IMR-90 (cell line): ENCODE measurements around the gene SLC38A8. TPM values are rescaled to one million over a fixed set of nuclear protein-coding genes. Genes with fewer than 3 reads are reported as not detected.

ENCODE experiments used
- ATAC-seq: fragments of 200-7000 bp; cut with Tn5 transposase; 2 replicates; pipeline ENCODE4 v1.9.1; 2020; ENCODE audit warnings: low read depth, mild to moderate bottlenecking, moderate library complexity
- BruUV-seq: library from RNA; stranded (reverse); fragments of 400-500 nt; replicated peaks from 2 replicates; lab custom pipeline; 2021; lab: Mats Ljungman, UMichigan
- CTCF ChIA-PET: fragments of 300-600 bp; formaldehyde crosslinking; extraction: SDS; loops from one replicate; lab custom pipeline; 2021; ENCODE audit warnings: antibody characterized with exemption; lab: Yijun Ruan, JAX
- POLR2A ChIA-PET: fragments of 300-600 bp; sonication (Branson Sonifier 250); formaldehyde crosslinking; loops from one replicate; lab custom pipeline; 2022; ENCODE audit warnings: antibody characterized with exemption; ENCODE audit not compliant: unreplicated experiment; lab: Charles Lee
- DNase-seq: peaks from one replicate; pipeline ENCODE4 v3.0.0; 2013
- H2AFZ ChIP-seq: replicated peaks from 2 replicates; pipeline ENCODE3; 2013; ENCODE audit warnings: low read length, mild to moderate bottlenecking; ENCODE audit not compliant: poor library complexity
- H2AK5ac ChIP-seq: 2 replicates; pipeline ENCODE4 v1.6.1; 2013; ENCODE audit warnings: low read depth, low read length, inconsistent platforms
- H2AK9ac ChIP-seq: replicated peaks from 2 replicates; pipeline ENCODE3; 2013; ENCODE audit warnings: mild to moderate bottlenecking, low read depth, low read length, moderate library complexity; ENCODE audit not compliant: poor library complexity
- H2BK120ac ChIP-seq: 2 replicates; pipeline ENCODE4 v1.6.1; 2013; ENCODE audit warnings: low read depth, low read length, inconsistent platforms
- H2BK15ac ChIP-seq: 3 replicates; pipeline ENCODE4 v1.6.1; 2013; ENCODE audit warnings: low read depth, low read length, inconsistent platforms
- H2BK20ac ChIP-seq: 2 replicates; pipeline ENCODE4 v1.6.1; 2013; ENCODE audit warnings: low read depth, mild to moderate bottlenecking, inconsistent platforms, low read length, moderate library complexity
- H2BK5ac ChIP-seq: 2 replicates; pipeline ENCODE4 v1.6.1; 2013; ENCODE audit warnings: mild to moderate bottlenecking, low read depth, low read length, inconsistent platforms; ENCODE audit not compliant: poor library complexity, severe bottlenecking
- H3K14ac ChIP-seq: replicated peaks from 2 replicates; pipeline ENCODE4 v1.6.1; 2013; ENCODE audit warnings: low read depth, low read length, inconsistent platforms
- H3K18ac ChIP-seq: 2 replicates; pipeline ENCODE4 v1.6.1; 2013; ENCODE audit warnings: low read depth, low read length, control low read depth
- H3K23ac ChIP-seq: 2 replicates; pipeline ENCODE4 v1.6.1; 2013; ENCODE audit warnings: low read depth, low read length, inconsistent platforms
- H3K27ac ChIP-seq: 2 replicates; pipeline ENCODE4 v1.5.1; 2013; ENCODE audit warnings: mild to moderate bottlenecking, control low read depth, low read length; ENCODE audit not compliant: insufficient read depth
- H3K27me3 ChIP-seq: 2 replicates; pipeline ENCODE4 v1.6.1; 2013; ENCODE audit warnings: low read length; ENCODE audit not compliant: control insufficient read depth, insufficient read depth
- H3K36me3 ChIP-seq: 2 replicates; pipeline ENCODE4 v1.6.1; 2013; ENCODE audit warnings: low read length, mixed read lengths; ENCODE audit not compliant: control insufficient read depth, insufficient read depth
- H3K4ac ChIP-seq: 2 replicates; pipeline ENCODE4 v1.6.1; 2013; ENCODE audit warnings: low read depth, low read length, inconsistent platforms
- H3K4me1 ChIP-seq: 2 replicates; pipeline ENCODE4 v1.6.1; 2013; ENCODE audit warnings: low read length, mixed read lengths; ENCODE audit not compliant: control insufficient read depth, insufficient read depth
- H3K4me2 ChIP-seq: 2 replicates; pipeline ENCODE4 v1.6.1; 2013; ENCODE audit warnings: low read depth, mild to moderate bottlenecking, control low read depth, low read length, moderate library complexity
- H3K4me3 ChIP-seq: 2 replicates; pipeline ENCODE4 v1.5.1; 2013; ENCODE audit warnings: low read depth, mild to moderate bottlenecking, control low read depth, low read length, moderate library complexity; ENCODE audit not compliant: insufficient read depth
- H3K56ac ChIP-seq: 2 replicates; pipeline ENCODE4 v1.6.1; 2013; ENCODE audit warnings: low read length, inconsistent platforms; ENCODE audit not compliant: insufficient read depth; ENCODE audit errors: extremely low read depth
- H3K79me1 ChIP-seq, 2 experiments: 2 replicates each; pipeline ENCODE4 v1.6.1; 2013; ENCODE audit warnings: low read length in 2 of 2, inconsistent platforms in 1 of 2, low read depth in 1 of 2
- H3K9ac ChIP-seq: 2 replicates; pipeline ENCODE4 v1.6.1; 2013; ENCODE audit warnings: low read depth, low read length, control low read depth
- H3K9me1 ChIP-seq: 2 replicates; pipeline ENCODE4 v1.6.1; 2013; ENCODE audit warnings: low read length, inconsistent platforms; ENCODE audit not compliant: insufficient read depth
- H3K9me3 ChIP-seq: 2 replicates; pipeline ENCODE4 v1.6.1; 2013; ENCODE audit warnings: low read length; ENCODE audit not compliant: control insufficient read depth, insufficient read depth
- H4K20me1 ChIP-seq: 2 replicates; pipeline ENCODE4 v1.6.1; 2013; ENCODE audit warnings: low read length, inconsistent platforms; ENCODE audit not compliant: insufficient read depth
- H4K5ac ChIP-seq: 2 replicates; pipeline ENCODE4 v1.6.1; 2013; ENCODE audit warnings: mild to moderate bottlenecking, low read depth, low read length, control low read depth
- H4K8ac ChIP-seq, 2 experiments: 2 replicates each; pipeline ENCODE4 v1.6.1; 2013; ENCODE audit warnings: low read depth in 2 of 2, low read length in 2 of 2, control low read depth in 1 of 2, inconsistent platforms in 1 of 2
- H4K91ac ChIP-seq: 2 replicates; pipeline ENCODE4 v1.6.1; 2013; ENCODE audit warnings: low read depth, low read length, inconsistent platforms; ENCODE audit not compliant: insufficient read depth
- BHLHE40 ChIP-seq: fragments of 150-350 bp; IDR thresholded peaks from 2 replicates; pipeline ENCODE4 v1.6.1; 2016; ENCODE audit warnings: mild to moderate bottlenecking, low read depth, low read length
- FOS ChIP-seq: fragments of 150-350 bp; IDR thresholded peaks from 2 replicates; pipeline ENCODE4 v1.6.1; 2016; ENCODE audit warnings: low read depth, low read length
- MAFK ChIP-seq: IDR thresholded peaks from 2 replicates; pipeline ENCODE4 v1.6.1; 2012; ENCODE audit warnings: low read depth, low read length, improper control_type of control experiment
- NFE2L2 ChIP-seq: fragments of 150-350 bp; IDR thresholded peaks from 2 replicates; pipeline ENCODE4 v1.6.1; 2016; ENCODE audit warnings: low read depth, mild to moderate bottlenecking, low read length
- WGBS, 2 experiments: methylation state at CpG; one replicate each; pipeline versions ENCODE4 v1.1.5 to v1.1.7; 2013; ENCODE audit warnings: missing lambda C conversion rate in 2 of 2; ENCODE audit not compliant: insufficient read length in 1 of 2; ENCODE audit errors: extremely low coverage in 2 of 2; 5-methylcytosine and 5-hydroxymethylcytosine counted together
- dilution Hi-C: fragments of 300-500 bp; cut with HindIII; formaldehyde crosslinking; loops from one replicate; pipeline ENCODE4 v1.14.3; 2018; ENCODE audit warnings: low sequenced_read_pairs; ENCODE audit not compliant: unreplicated experiment
- in situ Hi-C: fragments of 300-500 bp; cut with MboI; formaldehyde crosslinking; loops from 3 replicates; pipeline ENCODE4 v1.14.3; 2019; ENCODE audit warnings: low sequenced_read_pairs, inconsistent platforms, mixed read lengths
- intact Hi-C: fragments of 100-400 bp; cut with micrococcal nuclease; formaldehyde crosslinking; loops from 2 replicates; pipeline ENCODE4 v1.10.0; 2022
- polyA plus RNA-seq, 3 experiments: library from polyadenylated mRNA; depleted of rRNA; stranded (reverse); fragments of >200 nt; gene quantifications; 2 replicates each; pipeline ENCODE4 v1.2.3, GENCODE V29; 2012; ENCODE audit warnings: low replicate concordance in 1 of 3
- total RNA-seq: library from RNA; depleted of rRNA; stranded (reverse); fragments of >200 nt; gene quantifications from 2 replicates; pipeline ENCODE4 v1.2.3, GENCODE V29; 2012

The SLC38A8 gene
- total and polyA plus RNA-seq, 2 of the 4 experiments (the other 2 are of a cell fraction): not detected

- in situ Hi-C loops: no loop called here
Measured at GRCh38 chr16:84068783-84069462, 26.3 kb upstream of the SLC38A8 start.

More at GRCh38 chr16:84068783-84069462, 26.3 kb upstream of the SLC38A8 start:
- intact Hi-C loops (no loop called here), dilution Hi-C loops (no loop called here)
- DNase-seq (no peak), ATAC-seq (no peak)
- Histone ChIP-seq H2BK15ac (no peak overlapping the region), H2BK120ac (no peak overlapping the region), H3K27me3 (no peaks in the 10 kb centered on the region), H2AFZ (no peak overlapping the region), H4K8ac (no peak overlapping the region), H4K91ac (no peak overlapping the region), H3K27ac (no peak overlapping the region), H2AK9ac (no peak overlapping the region), H3K9ac (no peak overlapping the region), H4K20me1 (no peaks in the 10 kb centered on the region), H3K36me3 (peaks cover 48% of the 10 kb centered on the region), H3K4ac (no peak overlapping the region), H2AK5ac (no peak overlapping the region), H3K4me3 (no peak overlapping the region), H3K9me3 (no peaks in the 10 kb centered on the region), H4K5ac (no peak overlapping the region), H3K4me1 (peaks cover 3% of the 10 kb centered on the region), H3K79me1 (no peaks in the 10 kb centered on the region; a peak in 2 of 4 replicates), H3K56ac (no peak overlapping the region), H3K18ac (no peak overlapping the region), H3K9me1 (peaks cover 2% of the 10 kb centered on the region; the same call in 1 of the 2 replicates), H3K23ac (no peak overlapping the region), H2BK5ac (no peak overlapping the region), H2BK20ac (no peak overlapping the region), H3K14ac (no peak overlapping the region), H3K4me2 (no peak overlapping the region)
- POLR2A ChIA-PET: no interaction called here
- no peak for TF ChIP-seq BHLHE40
- no peak for TF ChIP-seq MAFK
- TF ChIP-seq NFE2L2: no peak
- no peak for TF ChIP-seq FOS
- no TSS peak for BruUV-seq
- CTCF ChIA-PET: no interaction called here
- WGBS, 2 experiments: 90% methylated on average over 11 of the region's 13 CpGs; no CpG with 5 or more reads in 1 of the 2 experiments
